HG02852 (cell line): ENCODE measurements around the gene SH2D4B.

ENCODE experiments used
- ATAC-seq: cut with Tn5 transposase; IDR thresholded peaks from one replicate; pipeline ENCODE4 v1.9.1; 2021; ENCODE audit warnings: mild to moderate bottlenecking, moderate library complexity; ENCODE audit not compliant: unreplicated experiment

SH2D4B gene

DNA sequence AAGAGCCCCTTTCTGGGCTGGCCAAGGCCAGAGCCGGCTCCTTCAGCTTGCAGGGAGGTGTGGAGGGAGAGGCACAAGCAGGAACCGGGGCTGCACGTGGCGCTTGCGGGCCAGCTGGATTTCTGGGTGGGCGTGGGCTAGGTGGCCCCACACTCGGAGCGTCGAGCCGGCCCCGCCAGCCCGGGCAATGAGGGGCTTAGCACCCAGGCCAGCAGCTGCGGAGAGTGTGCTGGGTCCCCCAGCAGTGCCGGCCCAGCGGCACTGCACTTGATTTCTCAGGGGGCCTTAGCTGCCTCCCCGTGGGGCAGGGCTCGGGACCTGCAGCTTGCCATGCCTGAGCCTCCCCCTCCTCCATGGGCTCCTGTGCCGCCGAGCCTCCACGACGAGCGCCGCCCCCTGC is 48.1 kb downstream of the SH2D4B start:
- ATAC-seq, result no peak

DNA sequence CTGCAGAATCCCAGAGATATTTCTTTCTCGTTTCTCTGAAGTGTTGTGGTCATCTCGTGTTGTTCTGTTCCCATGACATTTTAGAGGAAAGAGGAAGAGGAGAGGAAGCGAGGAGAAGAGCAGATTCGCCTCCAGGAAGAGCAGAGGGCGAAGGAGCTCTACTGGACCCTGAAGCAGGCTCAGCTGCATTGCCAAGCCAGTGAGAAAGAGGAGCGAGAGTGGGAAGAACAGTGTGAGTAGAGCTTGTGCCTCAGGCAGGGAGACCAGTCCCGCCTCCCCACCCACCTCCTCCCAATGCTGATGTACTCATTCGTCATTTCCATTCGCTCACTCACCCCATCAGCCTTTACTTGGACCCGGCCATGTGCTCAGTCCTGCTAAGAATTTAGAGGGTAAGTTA is 50.8 kb downstream of the SH2D4B start:
- no peak for ATAC-seq

DNA sequence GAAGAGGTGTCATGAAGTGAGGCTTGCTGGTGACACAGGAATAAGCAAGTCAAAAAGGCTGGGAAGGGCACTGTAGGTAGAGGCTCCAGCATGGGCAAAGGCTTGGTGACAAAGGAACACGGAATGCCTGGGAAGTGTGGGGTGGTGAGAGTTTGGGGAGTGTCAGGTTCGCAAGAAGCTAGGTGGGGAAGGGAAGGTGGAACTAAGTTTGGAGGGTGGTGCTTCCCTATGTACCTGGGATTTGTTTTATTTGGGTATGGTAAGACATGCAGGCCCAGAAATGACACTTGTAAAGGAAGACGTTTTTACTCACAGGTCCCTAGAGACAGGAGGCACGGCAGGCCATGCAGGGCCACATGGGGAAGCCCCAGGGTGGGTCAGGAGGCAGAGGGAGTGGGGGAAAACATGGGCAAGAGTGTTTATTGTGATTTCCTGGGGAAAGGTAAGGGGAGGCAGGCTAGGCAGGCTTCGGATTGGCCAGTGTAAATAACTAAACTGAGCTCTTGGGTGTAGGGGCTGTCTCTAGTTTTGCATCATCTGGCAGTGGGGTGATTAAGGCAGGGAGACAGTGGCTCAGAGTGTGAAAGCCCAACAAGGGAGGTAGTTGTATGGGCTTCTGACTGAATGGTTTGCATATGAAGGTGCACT is 52.1 kb downstream of the SH2D4B start:
- ATAC-seq, result peak; percentile 90

DNA sequence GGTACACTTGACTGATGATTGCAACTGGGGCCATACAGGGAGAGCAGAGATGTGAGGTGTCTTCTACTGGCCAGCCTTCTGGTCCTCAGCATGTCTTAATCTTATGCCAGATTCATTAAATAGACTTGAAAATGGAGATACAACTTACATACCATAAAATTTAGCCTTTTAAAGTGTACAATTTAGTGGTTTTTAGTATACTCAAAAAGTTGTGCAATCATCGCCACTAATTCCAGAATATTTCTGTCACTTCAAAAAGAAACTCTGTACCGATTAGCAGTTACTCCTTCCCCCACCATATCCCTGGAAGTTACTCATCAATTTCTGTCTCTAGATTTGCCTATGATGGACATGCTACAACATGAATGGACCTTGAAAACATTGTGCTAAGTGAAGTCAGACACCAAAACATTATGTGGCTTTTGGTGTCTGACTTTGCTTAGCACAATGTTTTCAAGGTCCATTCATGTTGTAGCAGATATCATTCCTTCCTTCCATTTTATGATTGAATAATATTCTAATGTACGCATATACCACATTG is 53.0 kb downstream of the SH2D4B start:
- no peak for ATAC-seq

DNA sequence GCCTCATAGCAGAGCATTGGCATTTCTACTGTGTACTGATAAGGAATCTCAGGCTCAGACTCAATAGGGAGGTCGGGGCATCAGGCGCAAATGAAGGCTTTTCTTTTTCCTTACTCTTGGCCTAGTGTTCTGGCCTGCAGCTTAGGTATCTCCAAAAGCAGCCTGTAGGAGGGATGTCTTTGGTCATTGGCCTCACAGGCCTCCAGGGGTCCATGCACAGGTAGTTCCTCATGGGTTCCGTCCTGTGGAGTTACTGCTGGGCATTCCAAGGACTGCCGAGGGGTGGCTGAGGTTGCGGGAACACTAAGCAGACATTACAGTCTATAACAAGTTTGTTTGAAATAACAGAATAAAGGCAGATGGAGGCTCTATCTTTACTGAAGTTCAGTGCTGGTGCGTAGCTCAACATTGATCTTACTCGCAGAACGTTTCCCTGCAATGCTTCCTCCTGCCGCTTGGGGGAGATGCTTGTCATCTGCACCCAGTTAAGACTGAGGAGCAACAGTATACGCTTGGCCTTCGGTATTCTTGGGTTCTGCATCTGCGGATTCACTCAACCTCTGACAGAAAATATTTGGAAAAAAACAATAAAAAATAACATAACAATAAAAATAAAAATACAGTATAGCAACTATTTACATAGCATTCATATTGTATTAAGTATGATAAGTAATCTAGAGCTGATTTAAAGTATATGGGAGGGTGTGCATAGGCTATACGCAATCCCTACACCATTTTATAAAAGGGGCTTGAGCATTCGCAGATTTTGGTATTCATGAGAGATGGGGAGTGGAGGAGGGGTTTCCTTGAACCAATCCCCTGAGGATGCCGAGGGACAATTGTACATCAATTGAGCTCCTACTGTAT is 58.9 kb downstream of the SH2D4B start:
- no peak for ATAC-seq

DNA sequence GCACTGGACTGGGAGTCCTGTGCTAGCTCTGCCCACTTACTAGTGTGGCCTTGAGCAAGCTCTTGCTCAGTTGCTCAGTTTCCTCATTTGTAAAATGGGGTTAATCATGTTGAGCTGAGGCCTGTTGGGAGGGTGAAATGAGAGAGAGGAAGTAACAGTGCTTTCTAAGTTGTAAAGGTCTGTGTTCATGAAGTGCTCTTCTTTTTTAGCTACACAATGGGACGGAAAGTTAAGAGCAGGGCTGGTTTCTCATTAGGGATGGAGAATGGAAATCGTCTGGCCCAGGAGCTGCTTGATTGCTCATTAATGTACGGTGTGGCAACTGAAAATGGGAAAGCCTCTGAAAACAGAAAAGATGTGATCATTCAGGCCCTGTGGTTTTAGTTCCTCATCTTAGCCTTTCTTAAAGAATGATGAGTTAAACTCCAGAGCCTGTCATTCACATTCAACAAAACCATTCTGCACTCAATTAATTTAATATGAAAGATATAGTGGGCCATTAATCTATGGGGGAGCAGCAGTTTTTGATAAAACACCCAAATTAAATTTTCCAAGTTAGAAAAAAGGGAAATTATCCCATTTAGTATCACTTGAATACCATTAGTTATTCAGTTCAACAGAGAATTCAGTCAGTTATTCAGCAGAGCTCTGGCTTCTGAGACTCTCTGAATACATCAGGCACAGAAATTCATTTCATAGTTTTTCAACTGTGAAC is 60.5 kb downstream of the SH2D4B start:
- peak; percentile 76 for ATAC-seq

DNA sequence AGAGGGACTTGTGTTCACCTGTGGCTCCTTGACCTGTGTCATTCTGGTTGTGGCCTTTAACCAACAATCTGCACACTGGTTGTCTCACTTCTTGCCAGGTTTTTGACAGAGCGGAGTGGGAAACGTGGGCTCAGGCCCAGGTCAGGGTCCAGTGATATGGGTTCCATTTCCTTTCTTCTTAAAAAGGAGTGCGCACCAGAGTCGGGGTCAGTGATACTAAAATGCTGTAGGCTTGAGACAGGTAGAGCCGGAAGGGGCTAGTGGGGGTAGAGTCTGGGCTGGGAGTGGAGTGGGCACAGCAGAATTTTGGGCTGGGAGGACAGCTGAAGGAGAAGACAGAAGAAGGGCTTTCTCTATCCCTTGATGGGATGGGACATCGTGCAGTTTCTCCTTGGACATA is 61.2 kb downstream of the SH2D4B start:
- no peak for ATAC-seq

DNA sequence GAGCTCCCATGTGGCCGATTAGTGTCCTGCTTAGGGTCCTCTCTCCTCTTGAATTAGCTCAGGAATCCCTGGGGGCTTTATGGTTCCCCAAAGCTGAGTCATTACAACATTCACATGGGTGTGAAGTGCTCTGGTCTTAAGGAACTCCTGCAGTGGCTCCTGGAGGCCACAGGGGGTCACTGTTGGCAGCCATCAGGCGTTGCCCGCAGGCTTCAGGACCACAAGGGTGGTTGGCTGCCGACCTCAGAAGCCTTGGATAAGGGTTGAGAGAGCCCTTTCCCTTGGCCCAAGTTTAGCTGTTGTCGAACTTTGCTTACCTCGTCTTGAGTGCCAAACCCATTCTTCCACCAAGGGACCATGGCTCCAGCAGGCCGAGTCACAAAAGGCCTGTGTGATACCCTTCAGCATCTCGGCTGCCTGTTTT is 61.7 kb downstream of the SH2D4B start:
- peak; percentile 67 for ATAC-seq

DNA sequence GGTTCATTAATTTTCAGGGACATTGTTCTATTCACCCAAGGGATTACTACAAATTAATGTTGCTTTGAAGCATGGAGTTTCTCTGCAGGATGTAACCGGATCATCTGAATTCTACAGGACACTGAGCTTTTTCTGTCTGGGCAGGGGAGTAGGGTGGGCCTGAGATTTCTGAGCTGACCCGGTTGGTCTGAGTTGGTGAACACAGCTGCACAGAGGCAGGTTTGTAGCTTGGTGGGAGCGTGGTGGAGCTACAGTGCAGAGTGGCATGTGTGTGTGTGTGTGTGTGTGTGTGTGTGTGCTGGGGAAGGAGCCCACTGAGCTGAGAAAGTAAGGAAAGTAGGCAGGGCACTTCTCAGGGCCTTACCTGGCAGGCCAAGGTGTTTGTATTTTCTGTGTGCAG is 62.6 kb downstream of the SH2D4B start:
- no peak for ATAC-seq

DNA sequence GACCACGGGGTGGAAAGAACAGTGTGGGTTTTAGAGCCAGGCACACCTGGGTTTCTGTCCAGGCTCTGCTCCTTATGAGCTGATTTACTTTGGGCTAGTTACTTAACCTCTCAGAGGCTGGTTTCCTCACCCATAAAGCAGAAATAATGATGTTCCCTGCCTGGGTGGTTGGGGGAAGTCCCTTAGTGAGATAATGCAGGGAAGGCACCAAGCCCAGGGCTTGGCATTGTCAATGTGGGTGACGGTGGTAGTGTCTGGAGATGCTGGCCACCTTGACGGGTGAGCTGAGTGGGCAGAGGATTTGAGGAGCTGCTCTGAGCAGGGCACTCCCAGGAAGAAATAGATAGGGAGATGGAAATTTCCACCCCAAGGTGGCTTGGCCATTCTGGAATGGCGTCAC is 65.2 kb downstream of the SH2D4B start:
- ATAC-seq, result no peak

DNA sequence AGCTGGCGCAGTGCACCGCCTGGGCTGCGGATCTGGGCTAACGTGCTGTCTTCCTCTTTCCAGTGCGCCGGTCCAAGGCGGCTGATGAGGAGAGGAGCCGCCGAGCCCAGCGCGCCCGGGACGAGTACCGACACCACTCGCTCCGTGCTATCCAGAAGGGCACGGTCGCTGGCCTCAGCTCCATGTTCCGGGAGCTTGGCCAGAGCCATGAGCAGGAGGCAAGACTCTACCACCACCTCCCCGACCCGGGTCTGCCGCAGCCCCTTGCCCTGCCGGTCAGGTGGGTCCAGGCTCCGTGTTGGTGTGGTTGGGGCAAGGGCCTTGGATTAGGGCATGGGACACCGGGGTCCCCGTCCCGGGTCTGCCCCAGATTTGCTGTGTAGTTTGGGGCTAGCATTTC is 65.8 kb downstream of the SH2D4B start:
- ATAC-seq, result no peak

DNA sequence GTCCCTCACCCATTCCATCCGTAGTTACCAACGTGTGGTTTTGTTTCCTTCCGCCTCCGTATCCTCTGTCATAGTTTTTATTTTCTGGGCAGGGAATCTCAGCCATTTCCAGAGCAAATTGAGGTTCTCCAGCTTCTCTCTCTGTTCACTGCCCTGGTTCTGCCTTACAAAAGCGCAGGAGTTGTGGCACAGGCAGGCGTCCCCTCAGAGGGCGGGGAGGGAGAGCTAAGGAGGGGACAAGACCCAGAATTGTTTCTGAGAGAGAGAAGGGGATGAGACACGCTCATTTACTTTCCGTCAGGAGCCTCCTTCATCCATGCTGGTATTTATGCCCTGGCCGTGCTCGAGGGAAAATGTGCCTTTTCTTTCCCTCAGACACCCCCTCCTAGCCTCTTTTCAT is 71.0 kb downstream of the SH2D4B start:
- ATAC-seq, result no peak

DNA sequence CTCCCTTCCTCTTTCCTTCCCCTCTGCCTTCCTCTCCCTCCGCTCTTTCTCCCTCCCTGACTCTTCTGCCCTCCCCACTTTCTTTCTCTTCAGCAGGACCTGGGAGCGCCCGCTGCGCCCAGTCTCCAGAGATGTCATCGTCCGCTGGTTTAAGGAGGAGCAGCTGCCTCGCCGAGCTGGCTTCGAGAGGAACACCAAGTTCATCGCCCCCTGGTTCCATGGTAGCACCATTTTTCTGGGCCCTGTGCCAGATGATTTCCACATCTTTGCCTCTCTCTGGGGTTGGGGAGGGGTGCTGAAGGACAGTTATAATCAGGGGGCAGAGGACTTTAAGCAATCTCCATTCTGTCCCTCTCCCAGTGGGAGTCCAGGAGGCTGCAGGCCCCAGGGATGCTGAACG is 71.6 kb downstream of the SH2D4B start:
- no peak for ATAC-seq

DNA sequence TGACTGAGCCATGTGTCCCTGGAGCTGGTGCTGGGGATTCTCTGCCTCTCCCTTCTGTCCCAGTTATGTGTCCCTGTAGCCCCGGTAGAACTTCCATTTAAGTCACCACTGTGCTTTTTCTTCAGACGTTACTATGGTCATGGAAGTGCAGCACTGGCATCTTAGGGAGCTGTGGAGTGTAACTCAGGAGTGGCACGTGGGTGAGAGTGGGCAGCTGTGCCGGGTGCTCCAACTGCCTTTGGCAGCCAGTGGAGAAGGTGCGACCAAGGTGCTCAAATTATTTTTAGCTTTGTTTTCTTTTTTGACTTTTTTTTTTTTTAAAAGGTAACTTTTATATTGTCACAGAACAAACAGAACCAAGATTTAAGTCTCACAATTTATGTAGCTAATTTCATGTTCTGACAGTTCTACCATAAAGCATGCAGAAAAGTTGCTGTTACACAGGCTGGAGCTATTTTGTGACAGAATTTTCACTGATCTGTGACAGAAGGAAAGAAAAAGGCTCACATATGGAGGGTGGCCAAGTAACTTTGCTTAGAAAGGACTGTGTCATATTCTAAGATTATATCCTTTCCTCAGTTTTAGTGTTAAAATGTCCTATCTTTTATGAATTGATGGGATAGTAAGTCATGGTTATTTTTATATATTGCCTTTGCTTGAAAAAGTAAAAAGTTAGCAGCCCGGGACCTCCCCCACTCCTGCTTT is 73.9 kb downstream of the SH2D4B start:
- no peak for ATAC-seq

DNA sequence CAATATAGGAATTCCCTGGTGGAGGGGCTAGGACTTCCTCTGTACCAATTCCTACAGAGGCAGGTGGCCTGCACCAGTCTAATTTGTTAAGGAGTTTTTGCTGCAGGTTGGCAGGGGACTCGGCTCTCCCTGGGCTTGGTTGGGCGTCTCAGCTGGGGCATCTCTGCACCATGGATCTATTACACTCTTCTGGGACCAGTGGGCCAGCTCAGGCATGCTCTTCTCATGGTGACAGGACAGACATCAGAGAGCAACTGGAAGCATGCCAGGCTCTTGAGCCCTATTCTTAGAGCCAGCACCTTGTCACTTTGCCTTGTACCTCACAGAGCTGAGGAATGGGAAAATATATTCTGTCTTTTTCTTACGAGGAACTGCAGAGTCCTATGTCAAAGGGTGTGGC is 74.6 kb downstream of the SH2D4B start:
- ATAC-seq, result no peak

DNA sequence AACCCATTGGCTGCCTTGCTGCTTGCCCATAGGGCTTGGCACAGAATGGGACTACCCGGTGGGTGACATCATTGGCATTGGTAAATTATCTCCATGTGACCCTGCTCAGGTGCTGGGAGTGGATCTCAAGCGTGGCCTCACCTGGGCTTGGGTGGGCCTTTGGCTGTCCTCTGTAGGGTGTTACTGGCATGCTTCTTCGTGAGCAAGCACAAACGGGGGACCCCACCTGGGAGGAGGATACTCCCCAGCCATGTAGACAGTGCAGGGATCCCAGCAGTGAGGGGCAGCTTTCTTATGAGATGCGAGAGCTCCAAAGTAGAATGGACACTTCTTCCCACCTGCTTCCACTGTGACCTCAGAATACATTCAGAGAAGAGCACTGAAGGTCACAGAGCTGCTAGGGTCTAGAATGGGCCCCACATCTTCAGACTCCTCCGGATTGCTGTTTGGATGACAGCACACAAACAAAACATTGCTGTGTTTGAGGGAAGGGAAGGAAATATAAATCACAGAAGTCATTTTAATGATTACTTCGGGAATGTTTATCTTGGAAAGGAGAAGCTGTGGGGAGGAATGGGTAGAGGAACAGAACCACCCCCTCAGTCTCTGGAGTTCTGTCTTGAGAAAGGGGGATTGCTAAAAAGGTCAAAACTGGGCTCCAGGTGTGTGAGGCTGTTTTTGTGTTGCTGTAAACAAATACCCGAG is 75.9 kb downstream of the SH2D4B start:
- ATAC-seq, result no peak

DNA sequence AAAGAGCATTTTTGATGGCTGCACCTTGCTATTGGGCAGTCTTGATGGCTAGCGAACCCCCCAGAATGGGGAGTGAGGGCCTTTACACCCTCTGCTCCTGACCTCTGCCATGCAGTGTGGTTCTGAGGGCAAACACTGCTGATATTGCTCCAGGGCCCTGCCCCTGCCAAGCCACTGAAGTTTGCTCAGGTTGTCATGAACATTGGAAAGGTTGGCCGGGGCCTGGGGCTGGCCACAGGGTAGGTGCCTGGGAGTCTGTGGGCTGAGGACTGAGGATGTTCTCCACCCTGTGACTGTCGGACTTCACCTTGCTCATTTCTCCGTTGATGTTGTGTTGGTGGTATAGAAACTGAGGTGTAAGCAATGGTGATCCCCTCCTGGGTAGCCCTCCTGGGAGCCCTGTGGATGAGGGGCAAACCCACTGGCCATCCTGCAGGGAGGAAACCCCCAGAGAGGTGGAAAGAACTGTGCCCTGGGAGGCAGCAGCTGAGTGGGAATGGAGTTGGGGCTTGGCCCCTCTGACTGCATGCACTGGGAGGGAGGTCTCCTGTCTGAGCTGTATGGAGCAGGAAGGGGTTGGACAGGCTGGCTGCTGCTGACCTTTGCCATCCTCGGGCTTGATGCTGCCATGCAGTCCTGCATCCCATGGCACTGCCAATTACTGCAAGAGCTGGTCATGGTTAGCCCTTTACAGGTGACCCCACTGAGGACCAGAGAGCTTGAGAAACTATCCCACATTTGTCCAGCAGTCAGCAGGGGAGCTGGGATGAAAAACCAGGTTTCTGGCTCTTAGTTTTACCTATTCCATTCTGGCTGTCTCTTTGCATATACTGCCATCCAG is 77.1 kb downstream of the SH2D4B start:
- ATAC-seq, result no peak

DNA sequence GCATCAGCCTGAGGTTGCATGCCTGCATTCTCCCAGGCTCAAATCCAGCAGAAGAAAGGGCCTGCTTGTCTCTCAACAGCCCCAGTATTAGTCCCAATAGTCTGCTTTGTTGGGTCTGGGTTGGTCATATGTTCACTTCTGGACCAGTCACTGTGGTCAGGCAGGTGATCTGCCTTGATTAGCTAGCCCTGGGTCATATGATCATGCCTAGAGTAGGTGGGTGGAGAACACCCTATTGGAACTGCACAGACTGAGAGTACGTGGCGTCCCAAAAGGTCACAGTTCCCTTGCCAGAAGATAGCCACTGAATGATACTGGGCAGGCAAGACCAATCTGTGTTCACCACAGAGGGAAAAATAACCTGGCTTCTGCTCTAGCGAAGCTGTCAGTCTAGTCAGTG is 80.1 kb downstream of the SH2D4B start:
- ATAC-seq, result no peak

DNA sequence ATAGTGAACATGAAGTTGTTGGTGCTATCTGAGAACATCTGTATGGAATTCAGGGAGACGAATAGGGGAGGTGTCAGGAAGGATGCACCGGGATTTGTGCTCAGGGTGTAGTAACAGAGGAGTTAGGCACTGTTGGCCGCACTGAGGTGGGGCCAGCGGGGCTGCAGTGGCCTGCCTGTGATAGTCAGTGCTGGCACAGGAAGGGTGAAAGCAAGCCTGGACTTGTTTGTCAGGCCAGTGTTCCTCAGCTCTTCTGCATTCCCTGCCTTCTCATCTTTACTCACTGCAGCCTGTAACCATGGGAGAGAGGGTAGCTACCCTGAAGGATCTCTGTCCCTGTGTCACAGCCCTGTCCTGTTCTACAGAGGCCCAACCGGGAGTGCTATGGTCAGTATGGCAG is 81.3 kb downstream of the SH2D4B start:
- ATAC-seq, result no peak
